GM21825 (cell line): ENCODE data around the gene CERS6.

Source experiments
- ATAC-seq: cut with Tn5 transposase; IDR thresholded peaks from one replicate; pipeline ENCODE4 v1.9.1; 2021; ENCODE audit warnings: mild to moderate bottlenecking, moderate library complexity; ENCODE audit not compliant: unreplicated experiment

Gene CERS6

GRCh38 chr2:168819050-168819715 is 363.1 kb downstream of the CERS6 start:
- ATAC-seq = no peak

- no peak for ATAC-seq
Observed at GRCh38 chr2:168819829-168820489, 363.9 kb downstream of the CERS6 start.

- ATAC-seq = no peak
Observed at GRCh38 chr2:168821577-168821976, 365.5 kb downstream of the CERS6 start.

GRCh38 chr2:168821992-168822391 is 365.9 kb downstream of the CERS6 start:
- ATAC-seq = no peak
